Measurements from ENCODE around the gene IQCC.

The IQCC gene

DNA sequence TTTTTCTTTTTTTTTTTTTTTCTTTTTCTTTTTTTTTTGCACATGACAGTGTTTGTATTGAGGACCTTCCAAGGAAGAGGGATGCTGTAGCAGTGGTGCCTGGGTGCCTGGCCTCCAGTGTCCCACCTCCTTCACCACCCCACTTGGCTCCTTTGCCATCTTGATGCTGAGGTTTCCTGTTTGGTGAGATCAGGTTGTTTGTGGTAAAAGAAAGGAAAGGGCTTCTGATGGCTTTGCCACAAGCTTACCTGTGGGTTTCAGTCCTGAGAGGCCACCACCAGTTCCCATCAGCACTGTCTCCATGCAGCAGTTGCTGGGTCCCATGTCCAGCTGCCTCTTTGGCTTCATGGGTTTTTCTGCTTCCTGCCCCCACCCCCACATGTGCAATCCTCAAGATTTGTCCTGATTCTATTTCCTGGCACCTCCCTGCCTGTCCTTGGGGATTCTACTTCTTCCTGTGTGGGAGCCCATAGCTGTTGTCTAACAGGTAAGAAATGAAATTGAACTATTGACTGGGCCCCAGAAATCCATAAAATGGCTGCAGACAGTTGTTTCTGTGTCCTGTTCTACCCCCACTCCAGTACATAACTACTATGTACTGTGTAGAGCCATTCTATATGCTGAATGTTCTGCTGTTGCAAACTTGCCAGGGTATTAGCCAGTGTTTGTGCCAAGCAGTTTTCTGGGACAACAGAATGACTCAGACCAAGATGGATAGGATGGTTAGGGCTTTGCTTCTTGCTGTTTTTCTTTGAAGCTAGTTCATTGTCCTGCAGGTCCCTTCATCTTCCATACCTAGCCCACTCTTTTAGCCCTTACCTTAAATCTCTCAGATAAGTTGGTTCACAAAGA lies 9.3 kb upstream of the IQCC start:
- DNase-seq (ENCODE audit: low spot score): no peak

GRCh38 chr1:32197074-32197473 lies 8.4 kb upstream of the IQCC start:
- DNase-seq (ENCODE audit: low spot score): no peak

DNA sequence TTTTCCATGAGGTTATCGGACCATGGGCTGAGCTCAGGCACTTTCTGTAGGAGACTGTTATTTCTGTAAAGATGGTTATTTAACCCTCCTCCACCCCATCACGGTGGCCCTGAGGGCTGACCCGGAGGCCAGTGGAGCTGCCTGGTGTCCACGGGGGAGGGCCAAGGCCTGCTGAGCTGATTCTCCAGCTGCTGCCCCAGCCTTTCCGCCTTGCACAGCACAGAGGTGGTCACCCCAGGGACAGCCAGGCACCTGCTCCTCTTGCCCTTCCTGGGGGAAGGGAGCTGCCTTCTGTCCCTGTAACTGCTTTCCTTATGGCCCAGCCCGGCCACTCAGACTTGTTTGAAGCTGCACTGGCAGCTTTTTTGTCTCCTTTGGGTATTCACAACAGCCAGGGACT lies 7.6 kb upstream of the IQCC start:
- DNase-seq (ENCODE audit: low spot score): no peak

DNA sequence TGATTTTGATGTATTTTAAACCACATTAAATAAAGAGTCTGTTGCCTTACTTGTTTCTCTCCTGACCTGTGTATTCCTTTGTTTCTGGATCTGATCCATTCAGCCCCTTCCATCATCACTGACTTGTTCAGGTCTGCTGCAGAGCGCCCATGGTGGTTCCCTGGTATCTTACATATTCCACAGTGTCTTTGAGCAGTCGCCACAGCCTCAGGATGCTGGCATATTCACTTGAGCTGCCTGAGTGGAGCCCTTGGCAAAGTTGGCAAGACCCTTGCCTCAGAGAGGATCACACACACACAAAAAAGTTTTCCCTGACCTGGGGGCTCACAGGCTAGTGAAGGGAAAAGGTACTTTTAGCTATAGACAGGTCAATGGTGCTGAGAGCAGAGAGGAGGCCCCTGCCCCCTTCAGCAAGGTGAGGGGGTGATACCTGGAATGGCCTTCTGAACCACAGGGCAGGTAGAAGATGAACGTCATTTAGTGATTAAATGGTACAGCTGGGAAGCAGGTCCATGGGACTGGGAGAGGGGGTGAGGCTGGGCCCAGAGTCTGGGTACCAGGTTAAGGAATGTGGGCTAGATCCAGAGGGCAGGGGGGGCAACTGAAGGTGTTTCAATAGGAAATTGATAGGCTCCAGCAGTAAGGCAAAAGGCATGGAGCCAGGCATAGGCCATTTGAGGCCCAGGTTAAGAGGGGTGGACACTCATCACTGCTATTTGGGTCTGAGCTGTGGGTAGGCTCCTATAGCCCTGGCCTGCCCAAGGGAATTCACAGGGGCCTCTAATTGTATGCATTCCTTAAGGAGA lies 7.0 kb upstream of the IQCC start:
- no peak for DNase-seq (ENCODE audit: low spot score)

- no peak for DNase-seq (ENCODE audit: low spot score)
Observed at GRCh38 chr1:32199043-32199716, 6.3 kb upstream of the IQCC start.

GRCh38 chr1:32199717-32200072 lies 5.8 kb upstream of the IQCC start:
- no peak for DNase-seq (ENCODE audit: low spot score)

DNA sequence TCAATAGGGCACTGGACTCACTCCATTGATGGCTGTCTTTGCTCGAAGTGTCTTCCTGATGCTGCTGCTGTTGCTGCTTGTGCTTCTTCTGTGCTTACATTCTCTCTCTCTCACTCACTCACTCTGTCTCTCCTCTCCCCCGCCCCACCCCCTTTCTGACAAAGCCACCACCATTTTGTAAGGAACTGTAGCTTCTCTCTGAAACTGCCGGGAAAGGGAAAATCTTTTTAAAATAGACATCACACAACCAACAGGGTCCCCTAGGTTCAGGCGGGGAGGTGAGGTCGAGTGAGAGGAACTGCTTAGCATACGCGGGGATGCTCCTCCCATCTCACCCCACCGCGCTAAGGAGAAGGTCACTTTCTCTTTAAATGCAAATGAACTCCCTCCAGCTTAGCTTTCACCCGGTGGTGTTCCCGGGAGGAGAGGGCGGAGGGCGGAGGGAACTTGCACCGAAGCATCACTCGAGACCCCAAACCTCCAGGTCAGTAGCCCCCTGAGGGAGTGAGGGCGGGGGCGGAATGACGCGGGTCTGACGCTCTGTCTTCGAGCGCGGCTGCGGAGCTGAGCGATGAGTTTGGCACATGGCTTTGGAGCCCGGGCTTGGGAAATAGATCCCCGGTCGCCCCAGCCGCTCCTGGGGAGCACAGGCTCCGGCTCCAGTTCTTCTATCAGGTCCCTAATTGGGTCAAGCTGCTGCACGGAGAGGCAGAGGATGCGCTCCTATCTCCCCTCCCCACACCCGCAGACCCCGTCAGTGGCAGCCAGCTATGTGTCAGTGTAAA lies 5.1 kb upstream of the IQCC start, which contains the start of gene CCDC28B:
Gene CCDC28B (plus strand): TSS at position 370 of the 785 bp plus-strand sequence. CDS start 1,341 bp downstream, outside the sequence.
- DNase-seq (ENCODE audit: low spot score): peak; percentile 86

DNA sequence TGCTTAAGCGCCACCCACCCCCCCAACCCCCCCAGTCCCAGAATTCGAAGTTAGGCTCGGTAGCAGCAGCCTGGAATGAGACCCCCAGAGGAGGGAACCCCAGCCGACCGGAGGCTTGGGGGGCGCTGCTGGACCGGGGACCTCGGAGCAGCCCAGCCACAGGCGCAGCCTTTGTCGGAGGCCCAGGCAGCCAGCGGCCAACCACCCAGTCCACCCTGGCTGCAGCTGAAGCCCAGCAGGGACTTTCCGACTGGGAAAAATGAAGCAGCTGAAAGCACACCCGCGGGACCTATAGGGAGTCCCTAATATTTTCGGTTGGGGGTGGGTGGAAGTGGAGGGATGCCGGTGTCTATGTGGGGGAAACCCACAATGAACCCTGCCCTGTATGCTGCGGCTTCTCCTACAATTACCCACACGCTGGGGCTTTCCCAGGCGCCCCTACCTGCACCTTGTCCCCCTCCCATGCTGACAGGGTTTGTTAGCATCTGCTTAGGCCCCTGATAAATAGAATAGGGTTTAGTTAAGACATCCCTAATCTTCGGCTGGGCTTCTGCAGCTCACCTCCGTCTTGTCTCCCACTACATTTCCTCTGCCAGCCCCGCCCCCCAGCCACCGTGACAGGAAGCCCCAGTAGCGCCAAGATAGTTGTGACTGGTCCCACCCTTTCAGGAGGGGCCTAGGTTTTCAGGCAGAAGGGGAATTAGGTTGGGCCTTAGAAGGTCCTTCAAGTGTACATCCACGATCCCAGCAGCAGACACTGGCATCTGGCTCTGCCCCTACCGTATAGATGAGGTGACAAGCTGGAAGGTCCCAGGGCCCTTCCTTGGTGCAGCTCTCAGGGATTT lies 4.2 kb upstream of the IQCC start:
- DNase-seq (ENCODE audit: low spot score): peak; percentile 82

DNA sequence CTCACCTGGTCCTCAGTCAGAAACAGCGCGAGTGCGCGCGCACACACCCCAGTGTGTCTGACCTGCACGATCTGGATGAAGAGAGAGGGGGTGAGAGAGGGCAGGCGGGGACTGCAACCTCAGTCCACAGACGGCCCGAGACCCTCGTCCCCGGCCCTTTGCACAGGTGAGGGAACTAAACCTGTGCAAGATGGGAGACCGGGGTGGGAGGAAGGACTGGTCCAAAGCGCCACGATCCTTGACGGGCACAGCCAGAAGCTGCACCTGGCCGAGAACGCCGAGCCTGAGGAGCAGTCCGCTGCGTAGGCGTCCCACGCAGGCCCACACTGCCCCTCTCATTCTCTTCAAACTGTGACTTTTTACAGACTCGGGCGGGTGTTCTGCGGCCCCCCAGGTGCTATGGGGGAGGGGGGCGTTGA lies 519 bp upstream of the IQCC start:
- no peak for DNase-seq (ENCODE audit: low spot score)

- DNase-seq (ENCODE audit: low spot score): no peak
Observed at GRCh38 chr1:32208469-32208868, 3.0 kb downstream of the IQCC start.

GRCh38 chr1:32208891-32209328 lies 3.4 kb downstream of the IQCC start, which contains the start of gene DCDC2B:
TSS of gene DCDC2B (plus strand) at chr1:32209089. CDS start at chr1:32209094, 5 bp downstream.
- DNase-seq (ENCODE audit: low spot score): no peak

DNA sequence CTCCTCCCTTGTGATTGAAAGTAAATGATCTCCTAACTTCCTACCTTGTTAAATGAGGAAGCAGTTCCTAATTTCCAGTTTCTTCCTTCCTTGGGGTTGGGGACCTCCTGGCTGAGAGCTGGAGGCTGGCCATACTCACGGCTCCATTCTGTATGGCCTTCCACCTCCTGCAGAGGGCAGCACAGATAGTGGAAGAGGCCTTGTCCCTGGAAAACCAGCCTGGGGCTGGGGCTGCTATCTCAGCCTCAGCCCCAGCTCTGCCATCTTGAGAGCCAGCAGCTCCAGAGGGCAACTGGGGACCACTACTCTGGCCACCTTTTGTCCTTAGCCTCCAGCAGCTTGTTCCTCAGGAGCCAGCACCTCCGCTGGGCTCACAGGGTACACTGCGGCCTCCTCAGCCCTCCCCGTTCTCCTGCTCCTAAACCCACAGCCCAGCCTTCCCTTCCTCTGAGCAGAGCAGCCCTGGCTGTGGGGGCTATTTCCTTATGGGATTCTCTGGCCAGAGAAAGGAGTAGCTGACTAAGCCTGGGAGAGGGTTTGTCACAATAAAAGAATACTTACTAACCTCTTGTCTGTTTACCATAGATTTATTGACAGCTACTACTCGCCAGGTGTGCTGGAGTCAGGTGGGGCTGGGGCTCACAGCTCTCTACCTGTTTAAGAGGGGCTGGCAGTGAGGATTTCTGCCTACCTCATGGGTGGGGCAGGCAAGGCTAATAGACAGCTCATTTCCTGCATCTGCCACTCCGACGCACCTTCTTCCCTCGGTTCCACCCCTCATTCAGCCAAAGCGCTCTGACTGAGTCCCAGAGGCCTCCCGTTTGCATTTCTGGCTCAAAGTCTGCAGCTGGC lies 10.4 kb downstream of the IQCC start:
- no peak for DNase-seq (ENCODE audit: low spot score)

- no peak for DNase-seq (ENCODE audit: low spot score)
Observed at GRCh38 chr1:32216566-32216965, 11.1 kb downstream of the IQCC start.

GRCh38 chr1:32219022-32219421 lies 13.6 kb downstream of the IQCC start:
- no peak for DNase-seq (ENCODE audit: low spot score)

GRCh38 chr1:32220746-32221580 lies 15.5 kb downstream of the IQCC start:
- no peak for DNase-seq (ENCODE audit: low spot score)

DNA sequence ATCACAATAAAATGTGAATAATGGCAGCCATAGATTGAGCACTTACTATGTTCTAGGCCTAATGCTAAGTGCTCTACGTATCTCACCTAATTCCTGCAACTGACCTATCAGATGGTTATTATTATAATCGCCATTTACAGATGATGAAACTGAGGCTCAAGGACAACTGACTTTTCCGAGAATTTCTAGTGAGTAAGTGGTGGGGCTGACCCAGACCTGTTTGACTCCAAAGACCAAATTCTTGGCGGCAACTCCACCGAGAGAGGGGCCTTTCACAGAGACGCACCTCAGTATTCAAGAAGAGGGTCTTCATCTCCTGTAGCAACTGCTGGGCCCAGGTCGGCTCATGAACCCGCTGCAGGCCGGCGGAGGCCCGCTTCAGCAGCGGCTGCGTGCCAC lies 16.1 kb downstream of the IQCC start:
- no peak for DNase-seq (ENCODE audit: low spot score)

DNA sequence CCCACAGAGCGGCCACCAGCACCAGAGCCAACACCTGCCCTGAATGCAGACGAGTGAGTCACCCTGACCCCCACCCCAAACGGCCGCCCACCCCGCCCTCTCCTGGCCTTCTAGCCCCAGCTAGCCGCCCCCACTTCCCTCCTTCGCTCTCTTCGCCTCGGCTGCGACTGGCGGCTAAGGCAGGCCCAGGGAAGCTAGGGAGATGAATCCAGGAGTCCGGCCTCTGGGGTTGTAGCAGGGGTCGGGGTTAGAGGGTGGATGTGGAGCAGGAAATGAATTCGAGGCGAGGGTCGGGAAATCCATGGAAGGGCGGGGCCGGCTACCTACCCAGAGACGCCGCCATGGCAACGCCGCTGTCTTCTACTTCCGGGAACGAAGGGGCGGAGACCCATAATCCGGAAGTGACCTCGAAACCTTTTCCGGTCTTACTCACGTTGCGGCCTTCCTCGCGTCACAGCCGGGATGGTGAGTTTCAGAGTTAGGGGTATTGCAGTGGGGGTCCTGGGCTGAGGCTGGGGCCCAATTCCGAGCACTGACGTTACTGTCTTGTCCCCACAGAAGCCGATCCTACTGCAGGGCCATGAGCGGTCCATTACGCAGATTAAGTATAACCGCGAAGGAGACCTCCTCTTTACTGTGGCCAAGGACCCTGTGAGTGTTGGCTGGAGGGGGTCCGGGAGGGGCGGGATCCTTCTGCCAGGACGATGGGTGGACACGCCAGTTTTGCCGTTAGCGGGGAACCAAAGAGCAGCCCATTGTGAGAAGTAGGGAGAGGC lies 16.7 kb downstream of the IQCC start, which contains the start of the genes EIF3I and TMEM234:
Gene EIF3I (plus strand): TSS at position 428 of the 776 bp plus-strand sequence. CDS start 35 bp downstream, at position 463.
Gene TMEM234 (minus strand): TSS at position 374 of the 776 bp plus-strand sequence. CDS start 31 bp downstream, at position 343.
- peak; percentile 95 for DNase-seq (ENCODE audit: low spot score)

DNA sequence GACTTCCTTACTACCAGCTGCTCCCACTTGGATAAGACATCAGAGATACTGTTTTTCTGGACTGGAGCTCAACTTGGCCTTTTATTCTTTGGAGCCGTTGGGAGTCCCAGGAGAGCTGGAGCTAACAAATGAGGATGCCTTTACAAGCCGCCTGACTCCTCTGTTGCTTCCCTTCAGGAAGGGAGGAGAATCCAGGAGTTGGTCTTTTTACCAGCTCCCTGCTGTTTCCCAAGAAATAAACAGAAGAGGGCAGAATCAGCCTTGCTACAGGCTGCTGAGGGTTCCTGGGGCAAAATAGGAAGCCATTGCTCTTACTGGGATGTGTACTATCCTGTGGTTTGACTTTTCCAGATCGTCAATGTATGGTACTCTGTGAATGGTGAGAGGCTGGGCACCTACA lies 18.2 kb downstream of the IQCC start:
- DNase-seq (ENCODE audit: low spot score): no peak
